GM18508 (cell line): Measurements from ENCODE around the gene RASEF.
"Not testable (repeated sequence)": the region's sequence is repeated elsewhere in the genome, so short reads cannot be mapped to it uniquely, and the experiment has no call there.

Experiments
- ATAC-seq: cut with Tn5 transposase; IDR thresholded peaks from one replicate; pipeline ENCODE4 v1.9.1; 2021; ENCODE audit warnings: moderate number of reproducible peaks; ENCODE audit not compliant: insufficient read depth, unreplicated experiment

The RASEF gene

DNA sequence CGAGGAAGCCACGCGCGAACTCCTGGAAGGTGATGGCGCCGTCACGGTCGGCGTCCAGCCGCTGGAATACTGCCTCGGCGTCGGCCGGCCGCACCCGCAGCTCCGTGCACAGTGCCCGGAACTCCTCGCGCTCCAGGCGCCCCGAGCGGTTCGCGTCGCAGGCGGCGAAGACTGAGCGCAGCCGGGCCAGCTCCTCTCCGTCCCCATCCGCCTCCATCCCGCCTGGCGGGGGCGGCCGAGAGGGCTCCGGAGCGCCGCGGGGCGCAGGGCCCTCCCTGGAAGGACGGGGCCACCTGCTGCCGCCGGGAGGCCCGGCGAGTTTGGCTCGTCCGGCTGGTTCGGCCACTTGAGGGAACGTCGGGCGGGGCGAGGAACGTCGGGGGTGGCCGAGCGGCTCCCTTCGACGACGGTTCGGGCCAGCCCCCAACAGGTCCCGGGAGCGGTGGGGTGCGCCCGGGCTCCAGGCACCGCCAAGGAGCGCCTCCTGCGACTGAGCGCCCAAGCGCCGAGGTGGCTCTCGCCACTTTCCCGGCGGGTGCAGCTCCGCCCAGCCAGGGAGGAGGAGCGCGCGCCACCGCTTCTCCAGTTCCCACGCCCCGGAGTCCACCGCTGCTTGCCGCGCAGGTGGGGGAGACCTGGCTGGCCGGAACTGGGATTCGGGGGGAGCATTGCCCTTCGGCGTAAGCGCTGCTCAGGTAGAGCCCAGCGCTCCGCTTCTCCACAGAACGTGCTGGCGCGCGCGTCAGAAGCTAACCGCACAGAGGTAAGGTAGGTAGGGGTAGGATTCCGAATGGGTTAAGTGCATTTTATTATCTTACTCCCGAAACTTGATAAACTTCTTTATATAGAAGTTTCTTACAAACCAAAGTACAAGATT, at the start of gene RASEF:
TSS of gene RASEF (minus strand) at position 492 of the 877 bp plus-strand sequence. CDS start at position 217, 275 bp downstream.
- no peak for ATAC-seq

DNA sequence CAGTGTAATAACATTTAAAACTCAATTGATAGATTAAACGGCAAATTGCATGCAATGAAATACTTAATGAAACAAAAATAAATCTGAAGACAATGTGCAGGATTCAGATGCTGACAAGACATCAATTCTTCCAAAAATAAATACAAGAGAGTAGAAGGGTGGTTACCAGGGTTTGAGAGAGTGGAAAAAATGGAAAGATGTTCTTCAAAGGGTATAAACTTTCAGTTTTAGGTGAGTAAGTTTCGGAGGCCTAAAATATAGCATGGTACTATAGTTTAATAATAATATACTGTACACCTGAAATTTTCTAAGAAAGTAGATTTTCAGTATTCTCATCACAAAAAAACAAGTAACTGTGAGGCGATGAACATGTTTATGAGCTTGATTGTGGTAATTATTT, 48.2 kb upstream of the RASEF start:
- no peak for ATAC-seq

DNA sequence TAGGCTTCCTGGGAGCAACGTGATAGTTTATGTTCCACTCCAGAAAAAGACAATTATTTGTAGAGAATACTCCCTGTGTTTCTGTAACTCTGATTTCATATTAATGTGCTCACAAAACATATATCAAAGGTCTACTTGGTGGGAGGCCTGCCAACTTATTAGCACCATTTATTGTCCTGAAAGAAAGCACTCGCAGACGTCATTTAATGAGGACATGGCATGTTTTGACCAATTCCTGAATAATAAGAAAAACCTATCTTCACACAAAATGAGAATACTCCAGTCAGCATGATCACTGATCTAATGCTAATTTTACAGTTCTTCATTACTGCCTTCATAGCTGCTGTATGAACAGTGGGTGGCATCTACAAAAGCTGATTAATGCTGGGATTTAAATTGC, 46.4 kb upstream of the RASEF start:
- ATAC-seq = no peak

DNA sequence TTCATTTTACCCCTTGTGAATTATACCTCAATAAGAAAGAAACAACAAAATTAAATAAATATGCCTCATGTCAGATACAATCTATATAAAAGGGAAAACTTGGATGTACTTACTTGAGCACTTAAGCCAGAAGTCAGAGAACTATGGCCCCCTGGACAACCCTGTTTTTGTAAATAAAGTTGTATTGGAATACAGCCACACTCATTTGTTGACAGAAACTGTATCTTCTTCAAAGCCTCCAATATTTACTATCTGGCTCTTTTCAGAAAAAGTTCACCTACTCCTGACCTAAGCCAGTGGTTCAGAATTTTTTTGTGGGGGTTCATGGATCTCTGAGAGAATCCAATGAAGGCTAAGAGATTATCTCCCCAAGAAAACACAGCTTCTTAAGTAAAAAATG, 45.3 kb upstream of the RASEF start:
- ATAC-seq = no peak

DNA sequence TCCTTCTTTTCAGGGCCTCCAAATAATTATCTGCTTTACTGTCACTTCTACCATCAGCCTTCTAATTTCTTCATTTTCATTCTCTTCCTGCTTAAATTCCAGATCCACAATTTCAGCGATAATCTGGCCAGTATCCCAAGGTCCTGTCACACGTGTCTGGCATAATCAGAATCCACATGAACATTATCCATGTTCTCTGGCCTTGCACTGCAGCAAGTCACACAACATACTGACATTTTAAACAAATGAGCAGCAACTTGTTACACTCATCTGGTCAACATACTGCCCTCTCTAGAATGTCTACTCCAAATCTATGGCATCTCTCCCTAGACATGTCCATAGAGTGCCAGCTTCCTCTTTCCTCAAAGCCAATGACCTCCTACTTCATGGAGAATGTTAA, 43.8 kb upstream of the RASEF start:
- no peak for ATAC-seq

DNA sequence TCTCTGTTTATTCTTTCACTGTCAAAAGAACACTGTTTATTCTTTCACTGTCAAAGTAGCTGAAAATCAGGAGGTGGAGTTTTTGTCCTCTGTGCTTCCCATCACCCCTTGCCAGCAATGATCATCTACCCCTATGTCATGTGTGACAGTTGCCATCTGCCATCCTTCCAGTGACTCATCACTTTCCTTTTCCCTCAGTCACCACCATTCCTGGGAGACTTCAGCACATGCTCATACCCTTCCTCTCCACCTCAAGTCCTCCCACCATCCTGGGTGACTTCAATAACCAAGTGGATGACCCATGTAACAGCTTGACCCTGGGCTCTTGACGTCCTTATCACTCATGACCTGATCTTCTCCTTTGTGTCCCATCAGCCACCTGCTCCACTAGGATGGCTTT, 43.3 kb upstream of the RASEF start:
- no peak for ATAC-seq

DNA sequence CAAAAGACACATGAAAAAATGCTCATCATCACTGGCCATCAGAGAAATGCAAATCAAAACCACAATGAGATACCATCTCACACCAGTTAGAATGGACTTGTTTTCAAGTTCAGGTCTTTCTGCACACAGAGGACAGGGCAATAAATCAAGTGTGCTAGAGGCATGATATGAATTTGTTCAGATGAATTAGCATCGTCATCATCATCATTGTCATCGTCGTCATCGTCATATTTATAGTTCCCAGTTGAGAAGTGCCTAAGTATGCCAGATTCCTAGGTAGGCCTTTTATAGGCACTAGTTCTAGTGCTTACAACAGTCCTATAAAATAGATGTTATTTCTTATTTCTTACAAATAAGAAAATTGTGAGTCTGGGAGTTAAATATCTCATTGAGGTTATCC, 34.7 kb upstream of the RASEF start:
- ATAC-seq = no peak

DNA sequence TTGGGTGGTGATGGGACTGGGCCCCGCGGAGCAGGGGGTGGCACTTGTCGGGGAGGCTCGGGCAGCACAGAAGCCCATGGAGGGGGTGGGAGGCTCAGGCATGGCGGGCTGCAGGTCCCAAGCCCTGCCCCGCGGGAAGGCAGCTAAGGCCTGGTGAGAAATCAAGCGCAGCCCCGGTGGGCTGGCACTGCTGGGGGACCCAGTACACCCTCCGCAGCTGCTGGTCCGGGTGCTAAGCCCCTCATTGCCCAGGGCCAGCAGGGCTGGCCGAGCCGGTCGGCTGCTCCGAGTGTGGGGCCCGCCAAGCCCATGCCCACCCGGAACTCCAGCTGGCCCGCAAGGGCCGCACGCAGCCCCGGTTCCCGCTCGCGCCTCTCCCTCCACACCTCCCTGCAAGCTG, 30.4 kb upstream of the RASEF start:
- not testable (repeated sequence) for ATAC-seq

DNA sequence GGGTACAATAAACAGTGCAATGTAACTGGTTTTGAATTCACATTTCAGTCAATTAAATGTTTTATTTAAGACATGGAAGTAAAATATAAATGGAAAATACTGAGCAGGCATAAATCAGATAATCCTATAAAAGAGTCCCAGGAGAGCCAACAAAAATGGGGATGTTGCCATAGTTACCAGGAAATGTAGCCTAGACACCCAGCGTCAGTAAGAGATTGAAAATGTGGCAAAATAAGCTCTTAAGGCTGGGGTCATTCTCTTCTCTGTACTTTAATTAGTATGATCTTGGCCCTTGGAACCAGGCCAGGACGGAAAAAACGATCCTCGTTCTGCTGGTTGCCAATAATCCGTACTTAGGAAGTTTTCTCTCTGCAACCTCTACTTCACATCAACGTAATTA, 18.9 kb upstream of the RASEF start:
- no peak for ATAC-seq

DNA sequence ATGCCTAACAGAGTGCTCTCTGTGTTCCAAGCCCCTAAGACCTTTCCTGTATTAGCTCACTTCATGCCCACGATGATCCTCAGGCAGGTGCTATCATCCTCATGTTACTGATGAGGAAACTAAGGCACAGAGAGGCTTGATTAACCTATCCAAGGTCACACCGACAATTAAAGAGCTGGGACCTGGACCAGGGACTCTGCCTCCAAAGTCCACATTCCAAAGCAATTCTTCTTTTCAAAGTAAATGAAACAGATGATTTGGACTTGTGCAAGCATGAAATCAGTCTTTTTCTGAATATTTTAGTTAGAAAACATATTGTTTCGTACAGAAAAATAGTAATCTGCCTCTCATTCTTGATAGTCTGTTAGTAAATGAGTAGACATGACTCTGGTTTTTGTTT, 18.1 kb upstream of the RASEF start:
- ATAC-seq = no peak

DNA sequence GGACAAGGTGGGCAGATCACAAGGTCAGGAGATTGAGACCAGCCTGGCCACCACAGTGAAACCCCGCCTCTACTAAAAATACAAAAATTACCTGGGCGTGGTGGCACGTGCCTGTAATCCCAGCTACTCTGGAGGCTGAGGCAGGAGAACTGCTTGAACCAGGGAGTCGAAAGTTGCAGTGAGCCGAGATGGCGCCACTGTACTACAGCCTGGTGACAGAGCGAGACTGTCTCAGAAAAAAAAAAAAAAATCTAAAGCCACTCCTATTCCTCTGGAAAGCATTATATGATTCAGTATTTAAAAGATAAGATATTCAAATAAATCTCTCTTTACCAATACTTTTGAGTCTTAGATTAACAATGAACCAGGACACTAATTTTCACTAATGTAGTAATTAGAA, 13.0 kb upstream of the RASEF start:
- ATAC-seq = not testable (repeated sequence)

DNA sequence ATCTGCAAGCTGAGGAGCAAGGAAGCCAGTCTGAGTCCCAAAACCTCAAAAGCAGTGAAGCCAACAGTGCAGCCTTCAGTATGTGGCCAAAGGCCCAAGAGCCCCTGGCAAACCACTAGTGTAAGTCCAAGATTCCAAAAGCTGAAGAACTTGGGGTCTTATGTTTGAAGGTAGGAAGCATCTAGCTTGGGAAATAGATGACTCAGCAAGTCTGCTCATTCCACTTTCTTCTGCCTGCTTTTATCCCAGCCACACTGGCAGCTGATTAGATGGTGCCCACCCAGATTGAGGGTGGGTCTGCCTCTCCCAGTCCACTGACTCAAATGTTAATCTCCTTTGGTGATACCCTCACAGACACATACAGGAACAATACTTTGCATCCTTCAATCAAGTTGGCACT, 9.6 kb upstream of the RASEF start:
- not testable (repeated sequence) for ATAC-seq

DNA sequence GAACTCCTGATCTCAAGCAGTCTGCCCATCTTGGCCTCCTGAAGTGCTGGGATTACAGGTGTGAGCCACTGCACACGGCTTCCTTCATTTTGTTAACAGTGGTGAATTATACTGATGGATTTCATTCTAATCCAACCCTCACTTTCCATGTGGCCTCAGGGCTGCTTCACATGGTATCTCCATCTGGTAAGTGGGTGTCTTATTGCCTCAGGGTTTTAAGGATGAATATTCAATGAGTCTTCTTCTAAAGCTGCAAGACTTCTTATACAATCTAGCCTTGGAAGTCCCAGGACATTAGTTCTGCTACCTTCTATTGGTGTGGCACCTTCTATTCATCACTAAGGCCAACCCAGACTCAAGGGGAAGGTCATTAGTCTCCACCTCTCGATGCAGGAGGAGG, 8.7 kb upstream of the RASEF start:
- no peak for ATAC-seq

DNA sequence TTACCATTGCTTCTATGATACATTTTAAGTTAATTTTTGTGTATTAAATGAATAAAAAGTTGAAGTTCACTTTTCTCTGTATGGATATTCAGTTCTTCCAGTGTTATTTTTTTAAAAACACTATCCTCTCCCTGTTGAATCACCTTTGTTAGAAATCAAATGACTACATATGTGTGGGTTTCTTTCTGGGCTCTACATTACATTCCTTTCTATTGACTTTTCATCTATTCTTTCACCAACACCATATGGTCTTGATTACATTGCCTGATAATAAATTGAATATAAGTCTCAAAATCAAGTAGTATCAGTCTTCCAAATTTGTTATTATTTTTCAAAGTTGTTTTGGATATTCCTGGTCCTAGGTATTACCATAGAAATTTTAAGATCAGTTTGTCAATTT, 7.3 kb upstream of the RASEF start:
- ATAC-seq = no peak

DNA sequence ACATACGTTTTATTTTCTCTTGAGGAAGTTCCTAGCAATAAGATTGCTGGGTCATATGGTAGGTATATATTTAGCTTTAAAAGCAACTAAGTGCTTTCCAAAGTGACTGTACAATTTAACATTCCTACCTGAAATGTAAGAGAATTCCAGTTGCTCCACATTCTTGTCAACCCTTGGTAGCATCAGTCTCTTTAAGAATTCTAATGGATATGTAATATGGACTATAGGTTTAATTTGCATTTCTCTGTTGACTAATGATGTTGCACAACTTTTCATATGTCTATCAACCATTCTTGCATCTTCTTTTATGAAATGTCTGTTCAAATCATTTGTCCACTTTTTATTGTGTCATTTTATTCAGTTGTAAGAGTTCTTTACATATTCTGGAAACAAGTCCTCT, 6.7 kb upstream of the RASEF start:
- no peak for ATAC-seq

DNA sequence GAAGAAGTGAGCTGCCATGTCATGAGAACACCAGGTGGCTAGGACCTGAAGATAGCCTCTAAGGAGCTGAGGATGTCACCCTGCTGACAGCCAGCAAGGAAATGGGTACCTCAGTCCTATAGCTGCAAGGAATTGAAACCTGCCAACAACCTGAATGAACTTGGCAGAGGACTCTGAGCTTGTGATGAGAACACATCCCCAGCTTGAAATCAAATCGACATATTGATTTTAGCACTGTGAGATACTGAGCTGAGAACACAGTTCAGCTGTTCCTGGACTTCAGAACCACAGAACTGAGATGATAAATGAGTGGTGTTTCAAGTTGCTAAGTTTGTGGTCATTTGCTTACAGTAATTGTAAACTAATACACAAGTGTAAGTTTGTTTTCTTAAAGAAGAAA, 5.5 kb upstream of the RASEF start:
- no peak for ATAC-seq

DNA sequence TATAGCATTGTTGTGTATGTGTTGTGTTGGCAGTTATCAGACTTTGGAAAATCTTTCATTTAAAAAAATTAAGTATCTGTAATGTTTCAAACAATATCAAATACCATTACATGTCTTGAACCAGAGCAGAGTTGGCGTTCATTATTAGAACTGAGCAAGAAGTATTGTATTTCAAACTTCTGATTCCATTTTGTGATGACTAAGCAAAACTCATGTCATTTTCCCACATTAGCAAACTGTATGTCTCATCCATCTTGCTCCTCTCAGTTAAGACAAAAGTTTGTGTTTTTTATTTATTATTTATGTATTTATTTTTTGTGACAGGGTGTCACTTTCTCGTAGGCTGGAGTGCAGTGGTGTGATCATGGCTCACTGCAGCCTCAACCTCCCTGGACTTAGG, 4.6 kb upstream of the RASEF start:
- no peak for ATAC-seq

DNA sequence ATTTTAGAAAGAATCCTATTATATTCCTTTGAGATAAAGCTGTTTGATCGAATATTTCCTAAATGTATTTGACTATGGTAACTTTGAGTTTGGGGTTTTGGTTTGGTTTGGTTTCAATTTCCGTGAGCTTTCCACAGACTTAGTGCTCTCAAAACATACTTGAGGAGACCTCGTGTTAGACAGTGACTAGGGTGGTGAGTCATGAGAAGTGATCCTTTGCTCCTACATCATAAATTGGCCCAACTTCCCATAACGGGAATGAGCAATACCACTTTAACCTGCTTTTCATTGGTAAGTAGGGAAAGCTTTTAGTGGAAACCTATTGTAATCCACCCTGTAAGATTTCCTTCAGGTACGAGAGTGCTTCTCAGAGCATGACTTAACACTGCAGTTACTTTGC, 3.8 kb upstream of the RASEF start:
- ATAC-seq = no peak

DNA sequence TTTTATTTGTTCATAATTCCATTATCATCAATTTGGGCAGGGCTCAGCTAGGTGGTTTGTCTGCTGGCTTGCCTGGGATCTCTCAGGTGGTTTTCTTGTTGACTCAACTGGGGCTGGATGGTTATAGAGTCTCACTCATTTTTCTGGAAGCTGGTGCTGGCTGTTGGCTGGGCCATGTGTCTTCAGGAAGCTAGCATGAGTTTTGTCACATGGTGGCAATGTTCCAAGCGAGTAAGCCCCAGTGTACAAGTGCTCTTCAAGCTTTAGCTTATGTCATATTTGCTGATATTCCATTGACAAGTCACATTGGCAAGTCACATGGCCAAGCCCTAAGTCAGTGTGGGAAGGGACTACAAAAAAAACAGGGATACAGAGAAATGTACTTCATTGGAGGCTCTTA, 2.3 kb upstream of the RASEF start:
- no peak for ATAC-seq

DNA sequence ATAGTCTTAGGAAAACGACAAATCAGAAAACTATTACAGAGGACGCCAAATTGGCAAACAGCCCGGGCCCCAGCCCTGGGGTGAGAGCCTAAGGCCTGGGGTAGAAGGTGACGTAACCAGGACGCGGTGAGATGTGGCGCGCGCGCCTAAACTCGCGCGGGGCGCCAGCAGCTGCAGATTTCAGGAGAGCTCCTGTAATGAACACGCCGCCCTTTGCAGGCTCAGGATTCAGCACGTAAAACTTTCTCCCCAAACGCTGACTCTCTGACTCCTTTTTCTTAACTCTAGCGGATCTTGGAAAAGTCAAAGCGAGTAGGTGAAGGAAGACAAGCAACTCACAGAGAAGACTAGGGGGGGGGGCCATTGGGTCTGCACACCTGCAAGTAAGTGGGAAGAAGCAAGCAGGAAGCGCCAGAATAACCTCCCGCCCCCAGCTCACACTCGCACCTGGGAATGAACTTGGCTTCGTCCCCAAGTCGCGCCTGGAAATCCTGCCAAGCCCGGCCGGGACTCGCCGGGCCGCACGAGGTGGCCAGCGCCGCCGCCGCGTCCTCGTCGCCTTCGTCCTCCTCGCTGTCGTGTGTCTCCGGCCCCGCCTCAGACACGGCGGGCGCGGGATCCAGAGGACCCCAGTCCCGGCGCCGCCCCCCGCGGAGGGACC, 822 bp downstream of the RASEF start:
- ATAC-seq = no peak

DNA sequence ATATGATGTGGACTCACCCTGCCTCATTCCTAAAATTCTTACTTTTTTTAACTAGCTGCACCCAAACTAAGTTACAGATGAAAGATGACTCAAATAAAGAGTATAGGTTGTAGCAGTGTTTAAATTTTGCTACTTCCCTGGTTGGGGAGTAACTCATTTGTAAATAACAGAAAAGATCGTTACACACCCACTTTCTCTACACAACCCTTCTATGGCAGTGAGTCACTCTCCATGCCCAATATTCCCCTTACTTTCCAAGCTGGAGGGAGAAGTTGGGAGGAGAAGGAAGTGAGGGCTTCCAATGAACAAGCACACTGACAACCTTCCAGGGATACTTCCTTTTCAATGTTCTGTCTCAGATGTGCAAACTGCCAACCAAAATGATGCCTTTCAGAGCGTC, 1.9 kb downstream of the RASEF start:
- ATAC-seq = no peak

DNA sequence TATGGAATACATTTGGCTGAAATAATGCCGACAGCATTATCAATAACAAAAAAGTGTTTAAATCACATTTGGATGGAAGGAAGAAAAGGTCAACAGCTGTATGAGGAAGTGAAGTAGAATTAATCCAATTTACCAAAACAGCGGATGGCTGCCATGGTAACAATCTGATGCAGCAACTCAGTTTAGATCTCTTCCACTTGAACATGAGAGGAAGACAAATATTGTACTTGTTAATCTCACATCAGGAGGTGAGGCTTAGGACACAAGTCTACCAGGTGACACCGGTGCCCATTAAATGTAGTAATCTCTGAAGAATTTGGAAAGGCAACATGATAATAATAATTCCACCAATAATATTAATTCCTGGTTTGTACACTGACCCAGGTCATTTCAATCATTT, 2.4 kb downstream of the RASEF start:
- no peak for ATAC-seq
